ENCODE results near the gene LTBP3. TPM values are rescaled to one million over a fixed set of nuclear protein-coding genes. Genes with fewer than 3 reads are reported as not detected.

Gene LTBP3
- total and polyA plus RNA-seq, 2 of the 13 experiments (the other 11 are each of a cell fraction or from before 2014, with no cell fraction given) = 12.2 to 68.1 TPM

GRCh38 chr11:65569973-65570918 lies 12.1 kb upstream of the LTBP3 start, which contains the start of gene ZNRD2 (continued):
- TF ChIP-seq ZBTB40 (IDR thresholded peaks at IDR 0.05) = peak; percentile 75
- peak; percentile 84; the same call in 1 of the 2 replicates for TF ChIP-seq ZBTB40 (CRISPR knock-in tag; IDR thresholded peaks at IDR 0.05)
- no peak; the same call in 1 of the 2 replicates for TF ChIP-seq ZNF232 (CRISPR knock-in tag; IDR thresholded peaks at IDR 0.05; ENCODE audit: borderline replicate concordance)
- TF ChIP-seq SNRNP70 (IDR thresholded peaks at IDR 0.05; ENCODE audit: low read depth, low read length) = no peak
- 0 out of 2 replicates have a peak, but pooled peaks have one; percentile 65 for TF ChIP-seq ZBTB26 (CRISPR knock-in tag; IDR thresholded peaks at IDR 0.05; ENCODE audit: borderline replicate concordance)
- TF ChIP-seq HNF1A (IDR thresholded peaks at IDR 0.05; ENCODE audit: low read depth) = no peak
- TF ChIP-seq HNF1A (CRISPR knock-in tag; IDR thresholded peaks at IDR 0.05; ENCODE audit: borderline replicate concordance) = peak; percentile 83; the same call in 1 of the 2 replicates
- no peak for TF ChIP-seq RAD51 (IDR thresholded peaks at IDR 0.05; ENCODE audit: borderline replicate concordance)
- peak; percentile 82 for TF ChIP-seq AGO1 (IDR thresholded peaks at IDR 0.05; ENCODE audit: low read depth, low read length, poor library complexity, severe bottlenecking)
- TF ChIP-seq MXI1 (IDR thresholded peaks at IDR 0.05; ENCODE audit: borderline replicate concordance, low read depth, low read length) = peak; percentile 93
- TF ChIP-seq ZSCAN21 (CRISPR knock-in tag; IDR thresholded peaks at IDR 0.05; ENCODE audit: borderline replicate concordance) = peak; percentile 90
